ENCODE results near the gene PLD4. TPM values are rescaled to one million over a fixed set of nuclear protein-coding genes. Genes with fewer than 3 reads are reported as not detected.

Gene PLD4
- total and polyA plus RNA-seq, 9 of the 15 experiments (the other 6 are each of a cell fraction or from before 2014, with no cell fraction given): 0.18 to 0.24 TPM; not detected in 7

- DNase-seq (ENCODE audit: extremely low read depth in 1 of 4, low spot score in 3 of 4) (no peak), ATAC-seq (no peak), FAIRE-seq (no peak)
- no peaks in the 10 kb centered on the region for H3K27me3 ChIP-seq (ENCODE audit: control insufficient read depth in 2 of 2, insufficient read depth in 2 of 2, low read length in 2 of 2)
- ChIA-PET POLR2A (no interaction called here), CTCF (ENCODE audit: low intra/inter-chr PET ratio) (no interaction called here)
- peaks cover 0 to 39% of the 10 kb centered on the region in 2 experiments; a peak in 2 of 5 replicates for H3K4me1 ChIP-seq (replicated peaks in 1 of 2; ENCODE audit: control insufficient read depth in 2 of 2, insufficient read depth in 2 of 2, low read length in 2 of 2)
- no peak overlapping the region for H3K9ac ChIP-seq (ENCODE audit: insufficient read depth in 1 of 2, low read depth in 2 of 2, low read length in 2 of 2)
- in situ Hi-C loops (cut with MboI) (no loop called here), intact Hi-C loops (cut with micrococcal nuclease) (no loop called here)
- H3K79me2 ChIP-seq (ENCODE audit: control insufficient read depth, insufficient read depth, low read length): no peaks in the 10 kb centered on the region
- H3K27ac ChIP-seq (ENCODE audit: extremely low read depth, low read depth, low read length): no peak overlapping the region
- WGBS (ENCODE audit: insufficient coverage, low coverage, missing lambda C conversion rate): 86% methylated on average over 21 of the region's 38 CpGs
- H3K36me3 ChIP-seq (ENCODE audit: control insufficient read depth, insufficient read depth, low read length): peaks cover 5% of the 10 kb centered on the region; the same call in 2 of the 3 replicates
- no peaks in the 10 kb centered on the region for H3K9me1 ChIP-seq (ENCODE audit: control insufficient read depth, insufficient read depth, low read length)
- H2AFZ ChIP-seq (ENCODE audit: low read depth, low read length): no peak overlapping the region
- H3K4me3 ChIP-seq: no peak overlapping the region
- H3K9me3 ChIP-seq (replicated peaks; ENCODE audit: control insufficient read depth, insufficient read depth, low read depth, low read length): no peaks in the 10 kb centered on the region
- BruUV-seq (replicated peaks): no TSS peak
- no peaks in the 10 kb centered on the region for H4K20me1 ChIP-seq (replicated peaks; ENCODE audit: control insufficient read depth, insufficient read depth, low read length)
- H3K4me2 ChIP-seq (ENCODE audit: insufficient read depth, low read length): no peak overlapping the region
- TF ChIP-seq YBX1 (IDR thresholded peaks at IDR 0.05) (no peak), FOXJ3 (CRISPR knock-in tag; IDR thresholded peaks at IDR 0.05) (no peak), ATF4 (CRISPR knock-in tag; IDR thresholded peaks at IDR 0.05) (no peak), ZNF436 (CRISPR knock-in tag; IDR thresholded peaks at IDR 0.05) (no peak), ZNF717 (CRISPR knock-in tag; IDR thresholded peaks at IDR 0.05) (no peak), ZBTB5 (IDR thresholded peaks at IDR 0.05) (no peak), ZFP1 (CRISPR knock-in tag; IDR thresholded peaks at IDR 0.05) (no peak), JUND (IDR thresholded peaks at IDR 0.05; ENCODE audit: borderline replicate concordance, low read depth, low read length) (no peak), JUND (tag; IDR thresholded peaks at IDR 0.05; ENCODE audit: borderline replicate concordance, low read depth, low read length) (no peak), ERF (CRISPR knock-in tag; IDR thresholded peaks at IDR 0.05) (no peak), TSHZ1 (CRISPR knock-in tag; IDR thresholded peaks at IDR 0.05) (no peak), ZNF133 (CRISPR knock-in tag; IDR thresholded peaks at IDR 0.05) (no peak)
Observed at GRCh38 chr14:104882991-104883660, 41.6 kb upstream of the PLD4 start.
